ENCODE data around the gene LSR.

GRCh38 chr19:35314031-35314430, 65.2 kb downstream of the LSR start:
- no peak for TF ChIP-seq CTCF (IDR thresholded peaks at IDR 0.05)
- TF ChIP-seq TCF7L2 (IDR thresholded peaks at IDR 0.05; ENCODE audit: low read depth, low read length) = no peak
- TF ChIP-seq POLR2AphosphoS5 (IDR thresholded peaks at IDR 0.05; ENCODE audit: low read depth, low read length) = no peak
- TF ChIP-seq REST (IDR thresholded peaks at IDR 0.05; ENCODE audit: insufficient read depth in 1 of 2, low read depth in 2 of 2, low read length in 1 of 2) = no peak

Measured in Panc1 (cell line).